HepG2 (cell line): Measurements from ENCODE around the gene RNF4. TPM values are rescaled to one million over a fixed set of nuclear protein-coding genes. Genes with fewer than 3 reads are reported as not detected.

ENCODE experiments used
- ARID4A ChIP-seq: sonication (generic); formaldehyde crosslinking; IDR thresholded peaks from 2 replicates; pipeline ENCODE4 v1.5.0; 2020; ENCODE audit warnings: mild to moderate bottlenecking, missing genetic modification reagents, borderline replicate concordance
- BCL3 ChIP-seq: sonication (generic); formaldehyde crosslinking; IDR thresholded peaks from 2 replicates; pipeline ENCODE4 v1.5.1; 2020; ENCODE audit warnings: mild to moderate bottlenecking, missing genetic modification reagents, moderate library complexity
- CSRNP2 ChIP-seq: sonication (generic); formaldehyde crosslinking; conservative IDR thresholded peaks from 2 replicates; pipeline ENCODE4 v1.8.0; 2022; ENCODE audit warnings: low read depth, missing genetic modification reagents
- FOXM1 ChIP-seq: sonication (generic); formaldehyde crosslinking; IDR thresholded peaks from 2 replicates; pipeline ENCODE4 v1.5.0; 2020; ENCODE audit warnings: missing genetic modification reagents
- MXI1 ChIP-seq: IDR thresholded peaks from 3 replicates; pipeline ENCODE4 v1.6.1; 2012; ENCODE audit warnings: low read depth, low read length, inconsistent platforms, borderline replicate concordance
- PRDM4 ChIP-seq: sonication (generic); formaldehyde crosslinking; IDR thresholded peaks from 2 replicates; pipeline ENCODE4 v1.9.0; 2021; ENCODE audit warnings: missing genetic modification reagents, borderline replicate concordance
- SKIL ChIP-seq: sonication (generic); formaldehyde crosslinking; IDR thresholded peaks from 2 replicates; pipeline ENCODE4 v1.8.0; 2022; ENCODE audit warnings: missing genetic modification reagents, mild to moderate bottlenecking, moderate library complexity, borderline replicate concordance
- ZBTB7B ChIP-seq: sonication (generic); formaldehyde crosslinking; IDR thresholded peaks from 2 replicates; pipeline ENCODE4 v1.4.0; 2020; ENCODE audit warnings: missing genetic modification reagents
- ZNF136 ChIP-seq: sonication (generic); formaldehyde crosslinking; IDR thresholded peaks from 2 replicates; pipeline ENCODE4 v1.8.1; 2022; ENCODE audit warnings: low read depth, mild to moderate bottlenecking, moderate library complexity, missing genetic modification reagents
- ZNF263 ChIP-seq: sonication (generic); formaldehyde crosslinking; IDR thresholded peaks from 2 replicates; pipeline ENCODE4 v1.4.0; 2020; ENCODE audit warnings: missing genetic modification reagents
- polyA plus RNA-seq, 8 experiments: library from polyadenylated mRNA; depleted of rRNA in 3 of 8; stranded (reverse) in 7 of 8; unstranded in 1 of 8; fragments of >200 nt; fragmentation: Illumina TruSeq in 4 of 8; extraction: Trizol in 4 of 8; gene quantifications; 2 replicates each; pipeline versions ENCODE4 v1.2.1 to v1.2.3, GENCODE V29; 2011 to 2016; ENCODE audit warnings: low read depth in 4 of 8, missing spikeins in 1 of 8, mixed read lengths in 1 of 8; ENCODE audit not compliant: insufficient read depth in 1 of 8
- total RNA-seq, 5 experiments: library from RNA; depleted of rRNA; stranded (reverse); fragments of >200 nt; fragmentation: Illumina TruSeq; extraction: Trizol; gene quantifications; 2 replicates each; pipeline ENCODE4 v1.2.3, GENCODE V29; 2016; ENCODE audit warnings: low read depth in 1 of 5

The RNF4 gene
- total and polyA plus RNA-seq, 2 of the 13 experiments (the other 11 are each of a cell fraction or from before 2014, with no cell fraction given) = 38.1 to 45.1 TPM

- 0 out of 2 replicates have a peak, but pooled peaks have one; percentile 60 for TF ChIP-seq FOXM1
- TF ChIP-seq CSRNP2 = peak; percentile 83; the same call in 1 of the 2 replicates
- TF ChIP-seq ZNF136 (CRISPR knock-in tag) = no peak
- TF ChIP-seq ZNF263 = peak; percentile 66; the same call in 1 of the 2 replicates
- TF ChIP-seq ZBTB7B (CRISPR knock-in tag) = peak; percentile 54; the same call in 1 of the 2 replicates
- TF ChIP-seq PRDM4 (CRISPR knock-in tag) = no peak
- peak; percentile 72; the same call in 1 of the 2 replicates for TF ChIP-seq BCL3
- TF ChIP-seq SKIL (CRISPR knock-in tag) = peak; percentile 14; the same call in 1 of the 2 replicates
- TF ChIP-seq ARID4A = peak; percentile 54; the same call in 1 of the 2 replicates
- TF ChIP-seq MXI1 = 0 out of 3 replicates have a peak, but pooled peaks have one; percentile 35
These were observed 6.5 kb upstream of the RNF4 start (continued) for GRCh38 chr4:2462218-2462991.
